Ishikawa (cell line): Measurements from ENCODE around the gene C6orf47.

Source experiments
- CEBPB ChIP-seq: IDR thresholded peaks from 2 replicates; pipeline ENCODE4 v1.6.1; 2012
- CREB1 ChIP-seq: IDR thresholded peaks from 2 replicates; pipeline ENCODE4 v1.6.1; 2012; ENCODE audit warnings: low read depth
- EGR1 ChIP-seq: IDR thresholded peaks from 2 replicates; pipeline ENCODE4 v1.6.1; 2012
- EP300 ChIP-seq: IDR thresholded peaks from 2 replicates; pipeline ENCODE4 v1.6.1; 2012; ENCODE audit warnings: borderline replicate concordance
- FOXM1 ChIP-seq: IDR thresholded peaks from 2 replicates; pipeline ENCODE4 v1.6.1; 2012; ENCODE audit warnings: low read depth, borderline replicate concordance
- MAX ChIP-seq: IDR thresholded peaks from 2 replicates; pipeline ENCODE4 v1.6.1; 2012
- NFIC ChIP-seq: IDR thresholded peaks from 2 replicates; pipeline ENCODE4 v1.6.1; 2012
- RAD21 ChIP-seq: IDR thresholded peaks from 2 replicates; pipeline ENCODE4 v1.6.1; 2012; ENCODE audit warnings: low read depth
- REST ChIP-seq: IDR thresholded peaks from 2 replicates; pipeline ENCODE4 v1.6.1; 2012; ENCODE audit warnings: low read depth, mild to moderate bottlenecking
- TAF1 ChIP-seq: IDR thresholded peaks from 2 replicates; pipeline ENCODE4 v1.6.1; 2012; ENCODE audit warnings: low read depth, mild to moderate bottlenecking
- TCF12 ChIP-seq: IDR thresholded peaks from 2 replicates; pipeline ENCODE4 v1.6.1; 2012; ENCODE audit warnings: low read depth
- TEAD4 ChIP-seq: IDR thresholded peaks from 2 replicates; pipeline ENCODE4 v1.6.1; 2012
- USF1 ChIP-seq: IDR thresholded peaks from 2 replicates; pipeline ENCODE4 v1.6.1; 2012
- YY1 ChIP-seq: IDR thresholded peaks from 2 replicates; pipeline ENCODE4 v1.6.1; 2012; ENCODE audit warnings: low read depth
- ZBTB7A ChIP-seq: IDR thresholded peaks from 2 replicates; pipeline ENCODE4 v1.6.1; 2012; ENCODE audit warnings: low read depth

Gene C6orf47

GRCh38 chr6:31658158-31658688 lies 2.4 kb downstream of the C6orf47 start:
- no peak for TF ChIP-seq EGR1
- no peak for TF ChIP-seq EP300

- no peak for TF ChIP-seq NFIC
- TF ChIP-seq USF1, result no peak
- no peak for TF ChIP-seq YY1
- TF ChIP-seq EP300, result no peak
- no peak for TF ChIP-seq MAX
- no peak for TF ChIP-seq EGR1
- no peak for TF ChIP-seq TEAD4
Measured at GRCh38 chr6:31657406-31658157, 3.0 kb downstream of the C6orf47 start.

GRCh38 chr6:31655349-31656237 lies 5.0 kb downstream of the C6orf47 start, which contains the start of gene APOM:
Gene APOM, plus strand, starts transcription at chr6:31655894. Its CDS starts 73 bp downstream, at chr6:31655967.
- TF ChIP-seq REST, result no peak

- no peak for TF ChIP-seq CEBPB
- no peak for TF ChIP-seq NFIC
- TF ChIP-seq ZBTB7A, result no peak
Measured at GRCh38 chr6:31654574-31655348, 5.8 kb downstream of the C6orf47 start.

GRCh38 chr6:31652925-31653724 lies 7.5 kb downstream of the C6orf47 start:
- TF ChIP-seq NFIC (no peak), FOXM1 (no peak), ZBTB7A (peak; percentile 56; the same call in 1 of the 2 replicates), YY1 (0 out of 2 replicates have a peak, but pooled peaks have one; percentile 6), TAF1 (peak; percentile 79; the same call in 1 of the 2 replicates), EGR1 (peak; percentile 84)

- TF ChIP-seq EP300, result no peak
- no peak for TF ChIP-seq NFIC
- no peak for TF ChIP-seq USF1
- no peak for TF ChIP-seq REST
- TF ChIP-seq CREB1, result no peak
- TF ChIP-seq TEAD4, result no peak
- TF ChIP-seq TAF1, result no peak
- no peak for TF ChIP-seq FOXM1
- no peak for TF ChIP-seq TCF12
- TF ChIP-seq MAX, result no peak
- TF ChIP-seq EGR1, result no peak
- TF ChIP-seq CEBPB, result no peak
- TF ChIP-seq ZBTB7A, result no peak
- TF ChIP-seq YY1, result no peak
- no peak for TF ChIP-seq RAD21
Measured at GRCh38 chr6:31651602-31652191, 8.9 kb downstream of the C6orf47 start.
